Mesenchymal stem cell (in vitro differentiated cells and primary cell): ENCODE data around the gene WWP2.

ENCODE experiments used
- DNase-seq: peaks from one replicate; pipeline ENCODE4 v3.0.0-alpha.2; 2013
- H2AFZ ChIP-seq: one replicate; pipeline ENCODE4 v1.6.1; 2013; ENCODE audit warnings: low read depth, mild to moderate bottlenecking, control low read depth, inconsistent platforms, low read length, moderate library complexity
- H2AK5ac ChIP-seq: 2 replicates; pipeline ENCODE4 v1.6.1; 2013; ENCODE audit warnings: low read length, moderate library complexity, mild to moderate bottlenecking, inconsistent platforms; ENCODE audit not compliant: severe bottlenecking
- H2BK120ac ChIP-seq: one replicate; pipeline ENCODE4 v1.6.1; 2013; ENCODE audit warnings: low read depth, mild to moderate bottlenecking, inconsistent platforms, low read length, moderate library complexity
- H2BK12ac ChIP-seq, 2 experiments: one replicate each; pipeline ENCODE4 v1.6.1; 2013; ENCODE audit warnings: inconsistent platforms in 2 of 2, low read length in 2 of 2, mild to moderate bottlenecking in 2 of 2, moderate library complexity in 2 of 2, control low read depth in 1 of 2
- H2BK15ac ChIP-seq: one replicate; pipeline ENCODE4 v1.6.1; 2013; ENCODE audit warnings: mild to moderate bottlenecking, low read depth, inconsistent platforms; ENCODE audit not compliant: poor library complexity, severe bottlenecking
- H2BK5ac ChIP-seq: 2 replicates; pipeline ENCODE4 v1.6.1; 2013; ENCODE audit warnings: low read depth, mild to moderate bottlenecking, low read length, control low read depth, inconsistent platforms; ENCODE audit not compliant: poor library complexity, severe bottlenecking
- H3K14ac ChIP-seq, 2 experiments: one replicate each; pipeline ENCODE4 v1.6.1; 2013; ENCODE audit warnings: inconsistent platforms in 2 of 2, low read length in 2 of 2, control low read depth in 1 of 2, mild to moderate bottlenecking in 1 of 2, moderate library complexity in 1 of 2
- H3K18ac ChIP-seq, 2 experiments: one replicate each; pipeline ENCODE4 v1.6.1; 2013; ENCODE audit warnings: inconsistent platforms in 2 of 2, low read length in 2 of 2, control low read depth in 1 of 2, low read depth in 1 of 2, mild to moderate bottlenecking in 1 of 2
- H3K23ac ChIP-seq, 2 experiments: one replicate each; pipeline ENCODE4 v1.6.1; 2013; ENCODE audit warnings: inconsistent platforms in 2 of 2, low read length in 2 of 2, mild to moderate bottlenecking in 2 of 2, moderate library complexity in 2 of 2, control low read depth in 1 of 2
- H3K27ac ChIP-seq: 2 replicates; pipeline ENCODE4 v1.5.1; 2013; ENCODE audit warnings: mild to moderate bottlenecking, moderate library complexity, low read length, control low read depth, inconsistent platforms; ENCODE audit not compliant: poor library complexity, severe bottlenecking
- H3K27me3 ChIP-seq, 2 experiments: 2 replicates each; pipeline versions ENCODE4 v1.6.1 to v1.7.0; 2013; ENCODE audit warnings: low read length in 2 of 2, mild to moderate bottlenecking in 2 of 2, moderate library complexity in 2 of 2, control low read depth in 1 of 2, inconsistent platforms in 1 of 2; ENCODE audit not compliant: control insufficient read depth in 1 of 2, insufficient read depth in 1 of 2
- H3K36me3 ChIP-seq, 2 experiments: 2 replicates each; pipeline versions ENCODE4 v1.6.1 to v1.7.0; 2013; ENCODE audit warnings: low read length in 2 of 2, control low read depth in 1 of 2, inconsistent platforms in 1 of 2, low read depth in 1 of 2, mild to moderate bottlenecking in 1 of 2; ENCODE audit not compliant: insufficient read depth in 2 of 2, control insufficient read depth in 1 of 2
- H3K4ac ChIP-seq, 2 experiments: one replicate each; pipeline ENCODE4 v1.6.1; 2013; ENCODE audit warnings: inconsistent platforms in 2 of 2, low read length in 2 of 2, mild to moderate bottlenecking in 2 of 2, moderate library complexity in 2 of 2, control low read depth in 1 of 2, low read depth in 1 of 2
- H3K4me1 ChIP-seq: 2 replicates; pipeline ENCODE4 v1.6.1; 2013; ENCODE audit warnings: low read depth, low read length, control low read depth; ENCODE audit not compliant: control insufficient read depth, insufficient read depth
- H3K4me2 ChIP-seq: 2 replicates; pipeline ENCODE4 v1.6.1; 2013; ENCODE audit warnings: low read length, mild to moderate bottlenecking, inconsistent platforms; ENCODE audit not compliant: poor library complexity, severe bottlenecking
- H3K4me3 ChIP-seq, 2 experiments: 2 replicates each; pipeline versions ENCODE4 v1.5.1 to v1.7.0; 2013; ENCODE audit warnings: low read length in 2 of 2, mild to moderate bottlenecking in 2 of 2, control low read depth in 1 of 2, low read depth in 1 of 2; ENCODE audit not compliant: insufficient read depth in 1 of 2
- H3K79me1 ChIP-seq: replicated peaks from 2 replicates; pipeline ENCODE4 v1.6.1; 2013; ENCODE audit warnings: mild to moderate bottlenecking, control low read depth, low read length, inconsistent platforms; ENCODE audit not compliant: poor library complexity, severe bottlenecking
- H3K9ac ChIP-seq: 2 replicates; pipeline ENCODE4 v1.7.0; 2013; ENCODE audit warnings: mild to moderate bottlenecking, low read length, moderate library complexity
- H3K9me3 ChIP-seq: 2 replicates; pipeline ENCODE4 v1.7.0; 2013; ENCODE audit warnings: mild to moderate bottlenecking, low read length; ENCODE audit not compliant: control insufficient read depth
- H4K8ac ChIP-seq: one replicate; pipeline ENCODE4 v1.6.1; 2013; ENCODE audit warnings: inconsistent platforms, mild to moderate bottlenecking, low read length, moderate library complexity
- H4K91ac ChIP-seq: one replicate; pipeline ENCODE4 v1.6.1; 2013; ENCODE audit warnings: mild to moderate bottlenecking, low read length, inconsistent platforms
- WGBS: methylation state at CpG from one replicate; pipeline ENCODE4 v1.1.7; 2013; ENCODE audit warnings: mixed read lengths; 5-methylcytosine and 5-hydroxymethylcytosine counted together

The WWP2 gene

DNA sequence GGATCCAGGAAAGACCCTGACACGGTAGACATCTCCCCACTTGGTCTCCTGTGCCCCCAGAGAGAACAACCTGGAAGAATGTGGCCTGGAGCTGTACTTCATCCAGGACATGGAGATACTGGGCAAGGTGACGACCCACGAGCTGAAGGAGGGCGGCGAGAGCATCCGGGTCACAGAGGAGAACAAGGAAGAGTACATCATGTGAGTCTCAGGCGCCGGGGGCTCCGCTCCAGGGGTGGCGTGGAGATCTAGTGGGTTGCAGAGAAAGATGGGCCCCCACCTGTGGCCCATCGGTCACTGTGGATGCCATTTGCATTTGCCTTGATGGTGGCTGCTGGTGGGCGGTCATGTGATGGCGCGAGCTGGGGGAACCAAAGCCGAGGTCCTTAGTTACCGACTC is 174.1 kb downstream of the WWP2 start:
- H2BK15ac ChIP-seq = no peak overlapping the region
- no peak overlapping the region for H3K4ac ChIP-seq
- no peak overlapping the region for H2AK5ac ChIP-seq
- H3K27ac ChIP-seq = no peak overlapping the region
- WGBS = 97% methylated on average over 16 of the region's 16 CpGs
- no peaks in the 10 kb centered on the region for H3K79me1 ChIP-seq
- H3K27me3 ChIP-seq = no peaks in the 10 kb centered on the region
- H3K4me2 ChIP-seq = no peak overlapping the region
- no peak overlapping the region for H4K8ac ChIP-seq
- H2BK12ac ChIP-seq = no peak overlapping the region
- H2AFZ ChIP-seq = no peak overlapping the region
- H3K23ac ChIP-seq = no peak overlapping the region
- H3K36me3 ChIP-seq = peaks cover 94 to 98% of the 10 kb centered on the region in 2 experiments
- no peak overlapping the region for H3K18ac ChIP-seq
- H3K9me3 ChIP-seq = no peaks in the 10 kb centered on the region
- no peak overlapping the region for H3K4me3 ChIP-seq
- no peak overlapping the region for H3K9ac ChIP-seq
- no peak for DNase-seq
- H4K91ac ChIP-seq = no peak overlapping the region
- no peak overlapping the region for H2BK5ac ChIP-seq
- H3K4me1 ChIP-seq = no peaks in the 10 kb centered on the region
- no peak overlapping the region for H3K14ac ChIP-seq
- H2BK120ac ChIP-seq = no peak overlapping the region

DNA sequence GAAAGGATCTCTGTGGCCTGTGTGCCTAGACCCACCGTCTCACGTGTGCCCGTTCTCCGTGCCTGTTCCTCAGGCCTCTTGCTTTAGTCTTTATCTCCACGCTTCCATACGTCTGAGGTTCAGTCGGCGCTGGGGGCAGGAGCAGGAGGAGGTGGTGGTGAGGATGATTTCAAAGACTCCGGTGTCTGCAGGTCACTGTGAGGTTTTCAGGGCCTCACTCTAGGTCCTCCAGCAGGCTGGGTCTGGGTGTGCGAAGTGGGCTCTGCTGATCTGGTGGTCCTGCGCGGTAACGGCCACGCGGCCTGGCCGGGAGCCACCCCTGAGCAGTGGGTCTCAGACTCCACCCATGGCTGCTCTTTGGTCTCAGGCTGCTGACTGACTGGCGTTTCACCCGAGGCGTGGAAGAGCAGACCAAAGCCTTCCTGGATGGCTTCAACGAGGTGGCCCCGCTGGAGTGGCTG is 174.6 kb downstream of the WWP2 start:
- WGBS = 97% methylated on average over 21 of the region's 21 CpGs
- H3K4me1 ChIP-seq = no peaks in the 10 kb centered on the region
- H3K36me3 ChIP-seq = peaks cover 92 to 98% of the 10 kb centered on the region in 2 experiments
- H3K9ac ChIP-seq = no peak overlapping the region
- no peak overlapping the region for H3K23ac ChIP-seq
- DNase-seq = no peak
- H3K4ac ChIP-seq = no peak overlapping the region
- no peak overlapping the region for H2BK5ac ChIP-seq
- no peaks in the 10 kb centered on the region for H3K27me3 ChIP-seq
- no peak overlapping the region for H2BK120ac ChIP-seq
- H2BK12ac ChIP-seq = no peak overlapping the region
- no peak overlapping the region for H3K27ac ChIP-seq
- H2BK15ac ChIP-seq = no peak overlapping the region
- no peak overlapping the region for H2AK5ac ChIP-seq
- H3K4me2 ChIP-seq = no peak overlapping the region
- no peaks in the 10 kb centered on the region for H3K79me1 ChIP-seq
- no peaks in the 10 kb centered on the region for H3K9me3 ChIP-seq
- H4K8ac ChIP-seq = no peak overlapping the region
- H4K91ac ChIP-seq = no peak overlapping the region
- no peak overlapping the region for H3K4me3 ChIP-seq
- H2AFZ ChIP-seq = no peak overlapping the region
- no peak overlapping the region for H3K14ac ChIP-seq
- H3K18ac ChIP-seq = no peak overlapping the region

DNA sequence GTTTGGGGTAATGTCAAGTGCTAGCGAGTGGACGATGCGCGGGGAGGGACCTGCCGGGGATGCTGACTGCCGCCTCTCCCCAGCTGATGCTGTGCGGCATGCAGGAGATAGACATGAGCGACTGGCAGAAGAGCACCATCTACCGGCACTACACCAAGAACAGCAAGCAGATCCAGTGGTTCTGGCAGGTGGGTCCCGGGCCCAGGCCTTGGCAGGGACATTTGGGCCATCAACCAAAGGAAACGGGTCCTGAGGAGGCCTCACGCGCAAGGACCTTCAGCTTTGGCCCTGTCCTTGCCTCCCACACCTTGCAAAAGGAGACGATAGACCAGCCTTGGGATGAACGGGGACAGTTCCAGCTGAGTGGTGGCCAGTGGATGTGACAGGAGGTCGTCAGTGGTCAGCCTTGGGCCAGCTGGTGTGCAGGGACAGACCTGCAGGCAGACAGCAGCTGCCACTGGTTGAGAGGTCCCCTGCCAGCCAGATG is 175.4 kb downstream of the WWP2 start:
- H3K14ac ChIP-seq = no peak overlapping the region
- no peak overlapping the region for H2AFZ ChIP-seq
- no peak overlapping the region for H2BK120ac ChIP-seq
- H2BK12ac ChIP-seq = no peak overlapping the region
- H4K8ac ChIP-seq = no peak overlapping the region
- no peak overlapping the region for H2BK5ac ChIP-seq
- no peak overlapping the region for H3K27ac ChIP-seq
- H3K4me1 ChIP-seq = no peaks in the 10 kb centered on the region
- 87% methylated on average over 16 of the region's 16 CpGs for WGBS
- H3K36me3 ChIP-seq = peaks cover 85 to 95% of the 10 kb centered on the region in 2 experiments
- no peak overlapping the region for H3K18ac ChIP-seq
- no peak overlapping the region for H4K91ac ChIP-seq
- no peak overlapping the region for H3K23ac ChIP-seq
- H3K9ac ChIP-seq = no peak overlapping the region
- H3K79me1 ChIP-seq = no peaks in the 10 kb centered on the region
- no peak overlapping the region for H3K4ac ChIP-seq
- H2BK15ac ChIP-seq = no peak overlapping the region
- H3K4me2 ChIP-seq = no peak overlapping the region
- H3K4me3 ChIP-seq = no peak overlapping the region
- peak; percentile 13 for DNase-seq
- no peaks in the 10 kb centered on the region for H3K9me3 ChIP-seq
- H3K27me3 ChIP-seq = no peaks in the 10 kb centered on the region
- no peak overlapping the region for H2AK5ac ChIP-seq

DNA sequence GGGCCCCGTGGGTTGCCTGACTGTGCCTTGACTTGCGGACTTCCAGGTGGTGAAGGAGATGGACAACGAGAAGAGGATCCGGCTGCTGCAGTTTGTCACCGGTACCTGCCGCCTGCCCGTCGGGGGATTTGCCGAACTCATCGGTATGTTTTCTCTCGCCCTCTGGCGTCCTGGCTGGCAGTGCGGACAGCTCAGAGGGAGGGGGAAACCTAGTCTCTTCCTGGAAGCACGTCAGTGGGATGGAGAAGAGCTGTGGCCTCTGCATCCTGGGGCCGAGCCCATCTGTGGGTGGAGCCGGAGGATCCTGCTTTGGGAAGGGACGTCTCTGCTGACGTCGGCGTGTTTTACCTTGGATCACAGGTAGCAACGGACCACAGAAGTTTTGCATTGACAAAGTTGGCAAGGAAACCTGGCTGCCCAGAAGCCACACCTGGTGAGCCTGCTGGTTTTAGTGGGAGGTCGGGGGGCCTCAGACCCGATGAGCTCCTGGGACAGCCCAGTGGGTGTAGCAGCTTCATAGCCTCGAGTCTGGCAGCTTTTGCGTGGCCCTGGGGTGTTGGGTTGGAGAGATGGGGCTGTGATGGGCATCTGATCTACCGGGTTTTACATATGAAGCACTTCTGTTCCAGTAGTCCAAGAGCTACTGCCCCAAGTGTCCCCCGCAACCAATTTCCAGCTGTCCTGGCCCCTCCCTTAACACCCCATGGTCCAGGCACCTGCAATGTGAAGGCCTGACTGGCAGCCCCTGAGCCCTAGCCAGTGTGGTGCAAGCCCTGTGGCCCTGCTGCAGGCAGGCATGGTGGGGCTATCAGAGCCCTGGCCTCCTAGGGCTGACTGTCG is 177.1 kb downstream of the WWP2 start:
- H3K9ac ChIP-seq = no peak overlapping the region
- no peak overlapping the region for H3K14ac ChIP-seq
- 96% methylated on average over 26 of the region's 28 CpGs for WGBS
- no peak overlapping the region for H3K4ac ChIP-seq
- H3K4me2 ChIP-seq = no peak overlapping the region
- H3K79me1 ChIP-seq = no peaks in the 10 kb centered on the region
- no peaks in the 10 kb centered on the region for H3K27me3 ChIP-seq
- no peaks in the 10 kb centered on the region for H3K9me3 ChIP-seq
- H3K36me3 ChIP-seq = peaks cover 68 to 78% of the 10 kb centered on the region in 2 experiments
- no peak overlapping the region for H2AK5ac ChIP-seq
- no peak for DNase-seq
- H2BK120ac ChIP-seq = no peak overlapping the region
- H3K18ac ChIP-seq = no peak overlapping the region
- H3K23ac ChIP-seq = no peak overlapping the region
- no peak overlapping the region for H2BK5ac ChIP-seq
- no peak overlapping the region for H4K8ac ChIP-seq
- no peak overlapping the region for H4K91ac ChIP-seq
- no peak overlapping the region for H3K27ac ChIP-seq
- H2BK15ac ChIP-seq = no peak overlapping the region
- H3K4me3 ChIP-seq = no peak overlapping the region
- no peak overlapping the region for H2BK12ac ChIP-seq
- H3K4me1 ChIP-seq = peaks cover 6% of the 10 kb centered on the region
- H2AFZ ChIP-seq = no peak overlapping the region
